Smooth muscle cell (in vitro differentiated cells): ENCODE results near the gene TYMS. TPM values are rescaled to one million over a fixed set of nuclear protein-coding genes. Genes with fewer than 3 reads are reported as not detected.

Source experiments
- DNase-seq: peaks from one replicate; lab custom pipeline; 2025; ENCODE audit not compliant: unreplicated experiment; lab: John Stamatoyannopoulos, UW
- H2AFZ ChIP-seq: fragments of 200-600 bp; sonication (generic); 2 replicates; pipeline ENCODE4 v1.6.0; 2016; ENCODE audit warnings: antibody characterized with exemption, low read depth, mild to moderate bottlenecking
- H3F3A ChIP-seq: fragments of 200-600 bp; sonication (generic); 2 replicates; pipeline ENCODE4 v1.6.0; 2017; ENCODE audit warnings: antibody characterized with exemption, low read depth
- H3K27ac ChIP-seq: fragments of 200-600 bp; sonication (generic); 2 replicates; pipeline ENCODE4 v1.5.1; 2016; ENCODE audit warnings: low read depth, mild to moderate bottlenecking
- H3K27me3 ChIP-seq: fragments of 200-600 bp; sonication (generic); 2 replicates; pipeline ENCODE4 v1.6.1; 2016; ENCODE audit warnings: low read depth, mild to moderate bottlenecking
- H3K36me3 ChIP-seq: fragments of 200-600 bp; sonication (generic); 2 replicates; pipeline ENCODE4 v1.5.1; 2016; ENCODE audit warnings: low read depth
- H3K4me1 ChIP-seq: fragments of 200-600 bp; sonication (generic); 2 replicates; pipeline ENCODE4 v1.5.1; 2016; ENCODE audit warnings: low read depth
- H3K4me2 ChIP-seq: fragments of 200-600 bp; sonication (generic); 2 replicates; pipeline ENCODE4 v1.6.0; 2016; ENCODE audit warnings: mild to moderate bottlenecking
- H3K4me3 ChIP-seq: fragments of 200-600 bp; sonication (generic); 2 replicates; pipeline ENCODE4 v1.5.1; 2016; ENCODE audit warnings: mild to moderate bottlenecking
- H3K79me2 ChIP-seq: fragments of 200-600 bp; sonication (generic); 2 replicates; pipeline ENCODE4 v1.6.0; 2016; ENCODE audit warnings: low read depth, mild to moderate bottlenecking
- H3K9ac ChIP-seq: fragments of 200-600 bp; sonication (generic); 2 replicates; pipeline ENCODE4 v1.6.0; 2016; ENCODE audit warnings: low read depth
- H3K9me3 ChIP-seq: fragments of 200-600 bp; sonication (generic); replicated peaks from 2 replicates; pipeline ENCODE4 v1.5.1; 2016; ENCODE audit warnings: low read depth
- H4K20me1 ChIP-seq: fragments of 200-600 bp; sonication (generic); 2 replicates; pipeline ENCODE4 v1.6.0; 2016; ENCODE audit warnings: low read depth
- CTCF ChIP-seq: fragments of 200-600 bp; sonication (generic); IDR thresholded peaks from 2 replicates; pipeline ENCODE4 v1.5.1; 2017; ENCODE audit warnings: borderline replicate concordance, mild to moderate bottlenecking, antibody characterized with exemption; ENCODE audit not compliant: insufficient read depth, poor library complexity, severe bottlenecking
- WGBS: methylation state at CpG from one replicate; pipeline ENCODE4 v1.1.7; 2016; ENCODE audit warnings: low lambda C conversion rate; 5-methylcytosine and 5-hydroxymethylcytosine counted together
- polyA plus RNA-seq: library from polyadenylated mRNA; unstranded; fragments of >200 nt; fragmentation: Nextera tagmentation; extraction: Ambion mirVana; gene quantifications from 2 replicates; pipeline ENCODE4 v1.2.1, GENCODE V29; 2016
- total RNA-seq: library from RNA; depleted of rRNA; stranded (reverse); fragments of >200 nt; gene quantifications from 2 replicates; pipeline ENCODE4 v1.2.3, GENCODE V29; 2014

Gene TYMS
- total and polyA plus RNA-seq, 2 experiments from 2014 or later = 29.1 to 85.3 TPM

- no peak overlapping the region for H3K9ac ChIP-seq
- no peaks in the 10 kb centered on the region for H3K36me3 ChIP-seq
- no peaks in the 10 kb centered on the region for H3K79me2 ChIP-seq
- H3K27me3 ChIP-seq = no peaks in the 10 kb centered on the region
- DNase-seq = no peak
- H3K4me3 ChIP-seq = no peak overlapping the region
- H4K20me1 ChIP-seq = no peaks in the 10 kb centered on the region
- no peaks in the 10 kb centered on the region for H3K9me3 ChIP-seq
- H3F3A ChIP-seq = no peaks in the 10 kb centered on the region
- H3K4me1 ChIP-seq = peaks cover 20% of the 10 kb centered on the region
- no peak overlapping the region for H3K27ac ChIP-seq
- H3K4me2 ChIP-seq = no peak overlapping the region
- no peak for TF ChIP-seq CTCF
- no peak overlapping the region for H2AFZ ChIP-seq
Measured at GRCh38 chr18:682833-683232, 25.4 kb downstream of the TYMS start.

- H2AFZ ChIP-seq = no peak overlapping the region
- no peak overlapping the region for H3K4me2 ChIP-seq
- no peaks in the 10 kb centered on the region for H3K9me3 ChIP-seq
- no peaks in the 10 kb centered on the region for H4K20me1 ChIP-seq
- 90% methylated on average over 5 of the region's 5 CpGs for WGBS
- no peak overlapping the region for H3K9ac ChIP-seq
- no peak overlapping the region for H3K4me3 ChIP-seq
- H3K4me1 ChIP-seq = peaks cover 20% of the 10 kb centered on the region
- no peaks in the 10 kb centered on the region for H3K27me3 ChIP-seq
- no peak for DNase-seq
- no peak for TF ChIP-seq CTCF
- H3K27ac ChIP-seq = no peak overlapping the region
- no peaks in the 10 kb centered on the region for H3K79me2 ChIP-seq
- no peaks in the 10 kb centered on the region for H3K36me3 ChIP-seq
- H3F3A ChIP-seq = no peaks in the 10 kb centered on the region
Measured at GRCh38 chr18:683531-683930, 26.1 kb downstream of the TYMS start.

DNA sequence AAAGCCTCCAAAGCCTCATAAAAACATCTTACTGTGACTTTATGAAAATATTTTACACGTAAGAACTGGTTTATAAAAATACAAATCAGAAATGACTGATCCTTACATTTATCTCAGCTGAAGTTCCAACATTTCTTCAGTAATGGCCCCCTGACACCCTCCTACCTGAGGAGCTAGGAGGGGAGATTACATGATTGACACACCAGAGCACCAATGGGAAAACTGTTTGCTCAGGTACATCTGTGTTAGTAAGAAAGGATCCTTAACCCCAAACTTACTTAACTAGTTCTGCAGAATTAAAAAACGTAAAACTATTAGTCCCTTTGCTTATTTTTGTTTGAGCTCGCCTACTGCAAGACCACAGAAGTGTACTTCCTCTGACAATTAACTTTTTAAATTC lies 28.0 kb downstream of the TYMS start:
- Histone ChIP-seq H3K9ac (no peak overlapping the region), H3K27me3 (no peaks in the 10 kb centered on the region), H3K36me3 (no peaks in the 10 kb centered on the region), H3K27ac (no peak overlapping the region), H2AFZ (no peak overlapping the region), H3F3A (no peaks in the 10 kb centered on the region), H4K20me1 (no peaks in the 10 kb centered on the region), H3K79me2 (no peaks in the 10 kb centered on the region), H3K4me3 (no peak overlapping the region), H3K4me2 (no peak overlapping the region), H3K4me1 (peaks cover 20% of the 10 kb centered on the region), H3K9me3 (no peaks in the 10 kb centered on the region)
- no peak for DNase-seq
- 98% methylated on average over 3 of the region's 3 CpGs for WGBS
- TF ChIP-seq CTCF = no peak

- peaks cover 20% of the 10 kb centered on the region for H3K4me1 ChIP-seq
- H3K9ac ChIP-seq = no peak overlapping the region
- no peak for TF ChIP-seq CTCF
- H3K4me3 ChIP-seq = no peak overlapping the region
- H3K4me2 ChIP-seq = no peak overlapping the region
- H3K36me3 ChIP-seq = no peaks in the 10 kb centered on the region
- no peaks in the 10 kb centered on the region for H3K79me2 ChIP-seq
- no peak overlapping the region for H2AFZ ChIP-seq
- no peaks in the 10 kb centered on the region for H4K20me1 ChIP-seq
- no peaks in the 10 kb centered on the region for H3F3A ChIP-seq
- 80% methylated on average over 11 of the region's 11 CpGs for WGBS
- H3K27ac ChIP-seq = no peak overlapping the region
- H3K9me3 ChIP-seq = no peaks in the 10 kb centered on the region
- no peaks in the 10 kb centered on the region for H3K27me3 ChIP-seq
- no peak for DNase-seq
Measured at GRCh38 chr18:686339-687111, 29.1 kb downstream of the TYMS start.
